ENCODE results near the gene PRR35.

Gene PRR35

DNA sequence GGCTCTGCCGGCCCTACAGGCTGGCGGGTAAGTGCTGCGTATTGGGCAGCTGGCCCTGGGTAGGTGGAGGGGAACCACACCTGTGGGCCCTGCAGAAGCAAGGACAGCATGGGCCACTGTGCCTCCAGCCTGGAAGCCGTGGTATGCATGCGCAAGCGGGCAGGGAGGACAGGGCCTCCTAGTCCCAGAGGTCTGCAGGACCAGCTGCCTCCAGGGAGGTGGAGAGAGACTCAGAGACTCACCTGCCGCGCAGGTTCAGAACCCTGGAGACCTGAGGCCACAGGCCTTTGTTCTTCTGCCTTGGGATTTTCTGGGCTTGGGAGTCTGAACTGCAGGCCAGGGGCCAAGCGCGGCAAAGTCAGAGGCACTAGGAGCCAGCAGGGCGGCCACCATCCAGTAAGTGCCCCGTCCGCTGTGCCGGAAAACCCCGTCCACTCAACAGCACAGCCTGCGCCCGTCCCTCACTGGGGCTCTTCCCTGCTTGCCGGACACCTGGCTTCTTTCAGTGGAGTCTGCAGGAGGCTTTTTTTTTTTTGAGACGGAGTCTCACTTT is 20.8 kb downstream of the PRR35 start:
- CTCF ChIA-PET, result no interaction called here
- POLR2A ChIA-PET, result no interaction called here
- no peak for DNase-seq (ENCODE audit: extremely low spot score)
- no peak for TF ChIP-seq CTCF (IDR thresholded peaks at IDR 0.05; ENCODE audit: control extremely low read depth, extremely low read depth, low read depth, missing control alignments)

- ChIA-PET CTCF (interaction anchor here (0.8 kb wide), 1 partner anchor 191 kb away, joined by 3 read pairs; no protein-coding TSS in a partner anchor), POLR2A (no interaction called here)
- no peak for DNase-seq (ENCODE audit: extremely low spot score)
- TF ChIP-seq CTCF (IDR thresholded peaks at IDR 0.05; ENCODE audit: control extremely low read depth, extremely low read depth, low read depth, missing control alignments), result no peak
Measured at GRCh38 chr16:582218-582613, 22.0 kb downstream of the PRR35 start.

- POLR2A ChIA-PET, result no interaction called here
- no peak for TF ChIP-seq CTCF (IDR thresholded peaks at IDR 0.05; ENCODE audit: control extremely low read depth, extremely low read depth, low read depth, missing control alignments)
- no peak for DNase-seq (ENCODE audit: extremely low spot score)
- CTCF ChIA-PET, result interaction anchor here (0.8 to 1.6 kb wide), 2 partner anchors 11 to 191 kb away, joined by 3 to 4 read pairs; no protein-coding TSS in a partner anchor
Measured at GRCh38 chr16:582614-583331, 22.6 kb downstream of the PRR35 start.

- POLR2A ChIA-PET, result no interaction called here
- CTCF ChIA-PET, result interaction anchor here (1.6 kb wide), 1 partner anchor 10 kb away, joined by 4 read pairs; no protein-coding TSS in a partner anchor
- TF ChIP-seq CTCF (IDR thresholded peaks at IDR 0.05; ENCODE audit: control extremely low read depth, extremely low read depth, low read depth, missing control alignments), result no peak
- no peak for DNase-seq (ENCODE audit: extremely low spot score)
Measured at GRCh38 chr16:583470-583814, 23.2 kb downstream of the PRR35 start.

DNA sequence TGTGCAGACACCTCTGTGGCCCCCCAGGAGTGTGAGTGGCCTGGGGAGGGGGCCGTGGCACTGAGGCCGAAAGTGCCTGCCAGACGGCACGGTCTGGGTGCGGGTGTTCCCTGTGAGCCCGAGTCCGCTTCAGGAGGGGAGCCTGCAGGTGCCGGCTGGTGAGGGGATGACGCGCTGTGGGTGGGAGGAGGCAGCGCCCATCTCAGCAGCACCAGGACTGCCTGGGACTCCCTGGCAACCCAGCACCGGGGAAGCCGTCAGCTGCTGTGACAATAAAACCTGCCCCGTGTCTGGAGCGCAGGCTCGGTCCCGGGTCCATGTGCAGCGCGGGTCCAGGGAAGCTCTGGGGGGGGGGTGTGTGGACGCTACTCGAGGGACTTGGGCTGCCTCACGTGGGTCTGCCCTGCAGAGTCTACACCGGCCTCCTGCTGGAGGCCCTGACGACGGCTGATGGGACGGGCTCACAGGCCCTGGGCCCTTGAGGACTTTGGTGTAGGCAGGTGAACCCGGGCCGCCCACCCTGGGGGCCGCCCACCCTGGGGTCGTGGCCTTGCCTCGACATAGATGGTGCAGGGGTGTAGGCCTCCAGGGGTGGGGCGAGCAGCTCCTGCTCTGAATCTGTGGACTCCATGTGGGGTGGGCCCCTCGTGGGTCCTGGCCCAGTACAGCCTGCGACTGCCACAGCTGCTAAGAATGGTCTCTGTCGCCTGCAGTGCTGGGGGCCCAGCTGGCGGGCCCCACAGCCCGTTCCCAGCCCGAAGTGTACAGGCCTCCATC is 23.8 kb downstream of the PRR35 start:
- no peak for TF ChIP-seq CTCF (IDR thresholded peaks at IDR 0.05; ENCODE audit: control extremely low read depth, extremely low read depth, low read depth, missing control alignments)
- POLR2A ChIA-PET, result interaction anchor here (0.6 kb wide), 2 partner anchors 18 to 476 kb away, joined by 3 to 4 read pairs; no protein-coding TSS in a partner anchor
- CTCF ChIA-PET, result interaction anchor here (1.6 kb wide), 1 partner anchor 10 kb away, joined by 4 read pairs; no protein-coding TSS in a partner anchor
- no peak for DNase-seq (ENCODE audit: extremely low spot score)

- no peak for TF ChIP-seq CTCF (IDR thresholded peaks at IDR 0.05; ENCODE audit: control extremely low read depth, extremely low read depth, low read depth, missing control alignments)
- no peak for DNase-seq (ENCODE audit: extremely low spot score)
- POLR2A ChIA-PET, result no interaction called here
- CTCF ChIA-PET, result interaction anchor here (0.8 to 1.2 kb wide), 2 partner anchors 11 to 56 kb away, joined by 3 to 4 read pairs; no protein-coding TSS in a partner anchor
Measured at GRCh38 chr16:585351-585750, 25.2 kb downstream of the PRR35 start.

Data from GM10248 (cell line).